Spleen (tissue), 11 donors: ENCODE measurements around the gene NPPA. TPM values are rescaled to one million over a fixed set of nuclear protein-coding genes. Genes with fewer than 3 reads are reported as not detected.

Experiments
- DNase-seq: peaks from one replicate; pipeline ENCODE4 v3.0.0-alpha.2; 2020
- H3K27ac ChIP-seq, 8 donors: fragments of 200-600 bp; sonication (generic) in 7 of 8; 1 replicate in 4 of 8; 2 replicates in 4 of 8; pipeline versions ENCODE4 v1.5.0 to v1.8.0; 2016 to 2021; ENCODE audit warnings: inconsistent platforms in 4 of 8, mild to moderate bottlenecking in 4 of 8, moderate library complexity in 1 of 8
- H3K27me3 ChIP-seq, 7 donors: fragments of 200-600 bp; sonication (generic) in 6 of 7; replicated peaks in 1 of 7; 1 replicate in 4 of 7; 2 replicates in 3 of 7; pipeline versions ENCODE4 v1.5.0 to v1.8.0; 2016 to 2021; ENCODE audit warnings: inconsistent platforms in 3 of 7, mild to moderate bottlenecking in 1 of 7
- H3K36me3 ChIP-seq, 6 donors: fragments of 200-600 bp; sonication (generic) in 5 of 6; 1 replicate in 4 of 6; 2 replicates in 2 of 6; pipeline versions ENCODE4 v1.5.0 to v1.8.0; 2016 to 2021; ENCODE audit warnings: inconsistent platforms in 2 of 6
- H3K4me1 ChIP-seq, 6 donors: fragments of 200-600 bp; sonication (generic) in 5 of 6; 1 replicate in 3 of 6; 2 replicates in 3 of 6; pipeline versions ENCODE4 v1.5.0 to v1.8.0; 2016 to 2021; ENCODE audit warnings: inconsistent platforms in 3 of 6
- H3K4me3 ChIP-seq, 8 donors: fragments of 200-600 bp; sonication (generic) in 7 of 8; 1 replicate in 4 of 8; 2 replicates in 4 of 8; pipeline versions ENCODE4 v1.5.0 to v1.8.0; 2016 to 2021; ENCODE audit warnings: inconsistent platforms in 4 of 8, mild to moderate bottlenecking in 4 of 8, moderate library complexity in 2 of 8
- H3K9me3 ChIP-seq, 8 donors: fragments of 200-600 bp; sonication (generic) in 7 of 8; 1 replicate in 4 of 8; 2 replicates in 4 of 8; pipeline versions ENCODE4 v1.5.0 to v1.8.0; 2016 to 2021; ENCODE audit warnings: inconsistent platforms in 4 of 8
- POLR2A ChIP-seq, 3 donors: fragments of 450-650 bp; IDR thresholded peaks; one replicate each; pipeline ENCODE4 v1.5.1; 2017; ENCODE audit warnings: antibody characterized with exemption in 3 of 3, mild to moderate bottlenecking in 1 of 3
- POLR2AphosphoS5 ChIP-seq, 3 donors: sonication (generic); formaldehyde crosslinking; IDR thresholded peaks; one replicate each; pipeline ENCODE4 v1.5.1; 2017; ENCODE audit warnings: antibody characterized with exemption in 3 of 3
- WGBS, 5 donors: extraction: QIAGEN DNeasy Blood & Tissue Kit in 3 of 5; methylation state at CpG; one replicate each; pipeline versions ENCODE4 v1.1.5 to v1.1.7; 2013 to 2018; 5-methylcytosine and 5-hydroxymethylcytosine counted together
- intact Hi-C: fragments of 100-400 bp; cut with DNase I; formaldehyde crosslinking; loops from one replicate; pipeline ENCODE4 v1.15.0; 2023; ENCODE audit warnings: low total_unique reads
- polyA plus RNA-seq, 3 donors: library from polyadenylated mRNA; stranded (reverse); fragments of 200-250 nt; gene quantifications; one replicate each; pipeline ENCODE4 v1.2.1, GENCODE V29; 2013
- total RNA-seq, 7 donors: library from RNA; depleted of rRNA in 3 of 7; stranded (reverse); fragments of >200 nt in 3 of 7; fragmentation: NEBNext Ultra II Directional in 4 of 7; extraction: Animal tissue kit (Norgen Biotek cat#: 25700) in 4 of 7; gene quantifications; one replicate each; pipeline versions ENCODE4 v1.1.0 to v1.2.1, GENCODE V29; 2016 to 2021
- TF ChIP-seq, protein P1 (sequence below), 11 experiments: fragments of 200-600 bp in 7 of 11; fragments of 450-650 bp in 4 of 11; sonication (generic) in 4 of 11; IDR thresholded peaks in 8 of 11; conservative IDR thresholded peaks in 3 of 11; 1 replicate in 7 of 11; 2 replicates in 4 of 11; pipeline versions ENCODE4 v1.4.0 to v1.8.0; 2016 to 2021; ENCODE audit warnings: antibody characterized with exemption in 11 of 11, inconsistent platforms in 4 of 11, mild to moderate bottlenecking in 1 of 11
- donor health status: healthy with polysubstance abuse.
- donor health status: DM: no; HTN: no; CAD: no; lungs with moderate emphysema.
- donor health status: DM: no; HTN: no; CAD: no.
- donor health status: Bipolar disorder and iron deficiency.
- donor health status: healthy.
- donor health status: DM: no; HTN: no; CAD: no.
- donor health status: DM: yes; HTN: yes; CAD: no.

NPPA gene
- total and polyA plus RNA-seq, 10 donors = 0.22 to 2.9 (median 1.4) TPM; not detected in 6

- Histone ChIP-seq H3K27me3 (no peaks in the 10 kb centered on the region), H3K4me1 (peaks cover 49 to 93% (median 76%) of the 10 kb centered on the region in 6 donors), H3K9me3 (no peaks in the 10 kb centered on the region), H3K4me3 (peak overlapping the region; percentile 36 to 97 (median 74)), H3K36me3 (peaks cover 0 to 46% (median 36%) of the 10 kb centered on the region in 6 donors), H3K27ac (peak overlapping the region; percentile 30 to 98 (median 97))
- DNase-seq = peak; percentile 97
- intact Hi-C loops = loop anchor here (5.0 kb wide), 1 partner anchor 71 kb away; no protein-coding TSS in a partner anchor
- TF ChIP-seq POLR2AphosphoS5 (IDR thresholded peaks at IDR 0.05) (peak; percentile 91 to 94 (median 93)), POLR2A (IDR thresholded peaks at IDR 0.05) (peak in 1 of 3 donors; percentile 40)
- TF ChIP-seq, protein P1, sequence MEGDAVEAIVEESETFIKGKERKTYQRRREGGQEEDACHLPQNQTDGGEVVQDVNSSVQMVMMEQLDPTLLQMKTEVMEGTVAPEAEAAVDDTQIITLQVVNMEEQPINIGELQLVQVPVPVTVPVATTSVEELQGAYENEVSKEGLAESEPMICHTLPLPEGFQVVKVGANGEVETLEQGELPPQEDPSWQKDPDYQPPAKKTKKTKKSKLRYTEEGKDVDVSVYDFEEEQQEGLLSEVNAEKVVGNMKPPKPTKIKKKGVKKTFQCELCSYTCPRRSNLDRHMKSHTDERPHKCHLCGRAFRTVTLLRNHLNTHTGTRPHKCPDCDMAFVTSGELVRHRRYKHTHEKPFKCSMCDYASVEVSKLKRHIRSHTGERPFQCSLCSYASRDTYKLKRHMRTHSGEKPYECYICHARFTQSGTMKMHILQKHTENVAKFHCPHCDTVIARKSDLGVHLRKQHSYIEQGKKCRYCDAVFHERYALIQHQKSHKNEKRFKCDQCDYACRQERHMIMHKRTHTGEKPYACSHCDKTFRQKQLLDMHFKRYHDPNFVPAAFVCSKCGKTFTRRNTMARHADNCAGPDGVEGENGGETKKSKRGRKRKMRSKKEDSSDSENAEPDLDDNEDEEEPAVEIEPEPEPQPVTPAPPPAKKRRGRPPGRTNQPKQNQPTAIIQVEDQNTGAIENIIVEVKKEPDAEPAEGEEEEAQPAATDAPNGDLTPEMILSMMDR (IDR thresholded peaks at IDR 0.05 in 8 of 11, conservative IDR thresholded peaks at IDR 0.05 in 3 of 11) = peak in 3 of 11 experiments; percentile 12 to 24 (median 16)
- WGBS, 5 donors = 5 to 14% (median 7%) methylated on average over 17 to 28 of the region's 28 CpGs
Observed at GRCh38 chr1:11802973-11803885, 44.4 kb downstream of the NPPA start.

DNA sequence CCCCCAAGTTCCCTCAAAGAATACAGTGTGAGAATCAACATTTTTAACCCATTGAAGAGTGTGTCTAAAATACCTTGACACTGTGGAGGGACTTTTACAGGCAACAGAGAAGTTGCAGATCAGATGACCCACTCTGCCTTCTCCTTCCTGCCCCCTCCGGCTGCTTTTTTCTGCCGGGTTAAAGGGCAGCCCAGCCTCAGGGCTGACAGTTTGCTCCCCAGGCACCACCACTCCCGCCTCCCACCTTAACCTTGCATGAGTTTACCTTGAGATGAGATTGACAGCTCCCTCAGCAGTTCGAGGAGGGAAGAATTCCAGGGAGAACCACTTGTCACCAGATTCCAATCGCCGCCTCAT lies 45.0 kb downstream of the NPPA start:
- Histone ChIP-seq H3K27me3 (no peaks in the 10 kb centered on the region), H3K9me3 (no peaks in the 10 kb centered on the region), H3K27ac (peak overlapping the region; percentile 30 to 98 (median 97)), H3K36me3 (peaks cover 0 to 48% (median 36%) of the 10 kb centered on the region in 6 donors), H3K4me3 (peak overlapping the region; percentile 36 to 97 (median 74)), H3K4me1 (peaks cover 47 to 93% (median 76%) of the 10 kb centered on the region in 6 donors)
- intact Hi-C loops = loop anchor here (5.0 kb wide), 1 partner anchor 70 kb away; no protein-coding TSS in a partner anchor
- DNase-seq = peak; percentile 81
- peak in 1 of 3 donors; percentile 40 for TF ChIP-seq POLR2AphosphoS5 (IDR thresholded peaks at IDR 0.05)
- TF ChIP-seq, protein P1 (IDR thresholded peaks at IDR 0.05 in 8 of 11, conservative IDR thresholded peaks at IDR 0.05 in 3 of 11) = no peak
- WGBS, 5 donors = 25 to 39% (median 29%) methylated on average over 6 of the region's 6 CpGs

DNA sequence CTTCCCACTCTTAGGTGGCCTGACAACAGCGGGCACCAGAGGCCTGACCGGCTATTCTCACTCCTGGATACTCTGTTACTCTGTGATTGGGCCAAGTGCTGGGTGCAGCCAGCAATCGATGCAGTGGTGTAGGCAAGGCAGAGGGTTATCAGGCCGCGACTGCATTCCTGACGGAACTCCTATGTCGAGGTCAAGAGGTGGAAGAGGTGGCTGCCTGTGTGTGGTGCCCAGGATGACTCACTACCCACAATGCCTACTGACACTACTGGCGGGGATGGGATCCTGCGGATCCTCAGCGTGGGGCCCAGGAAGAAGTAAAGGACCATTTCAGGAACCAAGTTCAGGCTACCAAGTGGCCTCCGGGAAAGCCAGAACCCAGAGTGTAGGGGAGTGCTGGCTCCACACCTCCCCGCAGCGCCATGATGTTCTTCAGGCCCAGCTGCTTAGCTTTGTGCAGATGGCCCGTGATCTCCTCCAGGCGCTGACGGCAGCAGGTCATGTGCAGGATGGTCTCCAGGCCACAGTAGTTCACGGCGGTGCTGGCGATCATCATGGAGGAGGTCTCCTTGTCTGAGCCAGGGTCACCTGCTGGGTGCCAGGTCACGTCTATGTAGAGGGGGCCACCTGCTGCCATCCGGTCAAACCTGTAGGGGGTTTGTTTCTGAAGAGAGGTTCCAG lies 46.7 kb downstream of the NPPA start:
- peak overlapping the region in 6 of 8 donors; percentile 5 to 98 (median 97) for H3K27ac ChIP-seq

More for the DNA sequence above, 46.7 kb downstream of the NPPA start:
- Histone ChIP-seq H3K36me3 (peaks cover 0 to 63% (median 39%) of the 10 kb centered on the region in 6 donors), H3K4me3 (peak overlapping the region in 5 of 8 donors; percentile 65 to 97 (median 80)), H3K4me1 (peaks cover 40 to 96% (median 74%) of the 10 kb centered on the region in 6 donors), H3K9me3 (no peaks in the 10 kb centered on the region), H3K27me3 (no peaks in the 10 kb centered on the region)
- TF ChIP-seq, protein P1 (IDR thresholded peaks at IDR 0.05 in 8 of 11, conservative IDR thresholded peaks at IDR 0.05 in 3 of 11) = no peak
- TF ChIP-seq POLR2AphosphoS5 (IDR thresholded peaks at IDR 0.05) = peak in 2 of 3 donors; percentile 9 to 43
- no peak for DNase-seq
- intact Hi-C loops = loop anchor here (5.0 kb wide), 1 partner anchor 69 kb away; no protein-coding TSS in a partner anchor
- WGBS, 5 donors = 81 to 93% (median 88%) methylated on average over 14 to 21 of the region's 21 CpGs
